H9 (cell line): ENCODE results near the gene FOXG1. TPM values are rescaled to one million over a fixed set of nuclear protein-coding genes. Genes with fewer than 3 reads are reported as not detected.

Experiments
- DNase-seq: peaks from one replicate; pipeline ENCODE4 v3.0.0-alpha.2; 2017
- H2AFZ ChIP-seq: one replicate; pipeline ENCODE4 v1.6.1; 2013; ENCODE audit warnings: mild to moderate bottlenecking, low read length, control low read depth, moderate library complexity
- H2AK5ac ChIP-seq: 2 replicates; pipeline ENCODE4 v1.6.1; 2013; ENCODE audit warnings: low read length, control low read depth, mixed read lengths; ENCODE audit not compliant: insufficient read length
- H2BK120ac ChIP-seq: one replicate; pipeline ENCODE4 v1.6.1; 2013; ENCODE audit warnings: low read depth, mild to moderate bottlenecking, low read length, control low read depth, inconsistent platforms; ENCODE audit not compliant: poor library complexity, severe bottlenecking
- H2BK12ac ChIP-seq: 2 replicates; pipeline ENCODE4 v1.6.1; 2013; ENCODE audit warnings: low read length, control low read depth, mixed read lengths, low read depth; ENCODE audit not compliant: insufficient read length
- H2BK15ac ChIP-seq: 2 replicates; pipeline ENCODE4 v1.6.1; 2013; ENCODE audit warnings: low read depth, low read length, control low read depth
- H2BK20ac ChIP-seq: one replicate; pipeline ENCODE4 v1.6.1; 2013; ENCODE audit warnings: low read depth, mild to moderate bottlenecking, low read length, control low read depth, inconsistent platforms; ENCODE audit not compliant: poor library complexity, severe bottlenecking
- H2BK5ac ChIP-seq: 2 replicates; pipeline ENCODE4 v1.6.1; 2013; ENCODE audit warnings: low read length, control low read depth, mixed read lengths; ENCODE audit not compliant: insufficient read length
- H3K14ac ChIP-seq: 2 replicates; pipeline ENCODE4 v1.6.1; 2013; ENCODE audit warnings: low read length, control low read depth; ENCODE audit not compliant: insufficient read depth
- H3K18ac ChIP-seq: 2 replicates; pipeline ENCODE4 v1.6.1; 2013; ENCODE audit warnings: low read depth, mild to moderate bottlenecking, mixed read lengths, low read length, control low read depth; ENCODE audit not compliant: insufficient read length
- H3K23ac ChIP-seq: 2 replicates; pipeline ENCODE4 v1.6.1; 2013; ENCODE audit warnings: low read length, control low read depth, mixed read lengths, low read depth; ENCODE audit not compliant: insufficient read length
- H3K23me2 ChIP-seq: 2 replicates; pipeline ENCODE4 v1.6.1; 2013; ENCODE audit warnings: low read depth, mild to moderate bottlenecking, mixed read lengths, low read length, control low read depth; ENCODE audit not compliant: insufficient read length, poor library complexity, severe bottlenecking
- H3K27ac ChIP-seq: 2 replicates; pipeline ENCODE4 v1.5.1; 2013; ENCODE audit warnings: low read length, control low read depth, mixed read lengths, low read depth; ENCODE audit not compliant: insufficient read length
- H3K27me3 ChIP-seq: 2 replicates; pipeline ENCODE4 v1.6.1; 2013; ENCODE audit warnings: low read length, control low read depth, inconsistent platforms; ENCODE audit not compliant: insufficient read depth
- H3K4ac ChIP-seq: 2 replicates; pipeline ENCODE4 v1.6.1; 2013; ENCODE audit warnings: low read depth, mild to moderate bottlenecking, control low read depth, inconsistent platforms, low read length, moderate library complexity
- H3K4me1 ChIP-seq: 2 replicates; pipeline ENCODE4 v1.6.1; 2013; ENCODE audit warnings: low read length, control low read depth, inconsistent platforms; ENCODE audit not compliant: insufficient read depth
- H3K4me2 ChIP-seq: 2 replicates; pipeline ENCODE4 v1.6.1; 2013; ENCODE audit warnings: low read length, control low read depth, mixed read lengths; ENCODE audit not compliant: insufficient read length, insufficient read depth
- H3K56ac ChIP-seq: 2 replicates; pipeline ENCODE4 v1.6.1; 2013; ENCODE audit warnings: low read depth, mild to moderate bottlenecking, mixed read lengths, low read length, control low read depth; ENCODE audit not compliant: insufficient read length
- H3K79me1 ChIP-seq: 2 replicates; pipeline ENCODE4 v1.6.1; 2013; ENCODE audit warnings: low read depth, mild to moderate bottlenecking, moderate library complexity, low read length, control low read depth, inconsistent platforms; ENCODE audit not compliant: insufficient read depth, poor library complexity, severe bottlenecking
- H3K79me2 ChIP-seq: 2 replicates; pipeline ENCODE4 v1.6.1; 2013; ENCODE audit warnings: low read length, control low read depth, inconsistent platforms; ENCODE audit not compliant: insufficient read depth
- H3K9ac ChIP-seq: 2 replicates; pipeline ENCODE4 v1.6.1; 2013; ENCODE audit warnings: low read length, control low read depth, mixed read lengths; ENCODE audit not compliant: insufficient read length; ENCODE audit errors: extremely low read depth
- H3K9me3 ChIP-seq: one replicate; pipeline ENCODE4 v1.6.1; 2013; ENCODE audit warnings: low read depth, low read length, inconsistent platforms; ENCODE audit not compliant: control insufficient read depth
- H3T11ph ChIP-seq: one replicate; pipeline ENCODE4 v1.6.1; 2013; ENCODE audit warnings: mild to moderate bottlenecking, low read length, control low read depth, inconsistent platforms
- H4K20me1 ChIP-seq: one replicate; pipeline ENCODE4 v1.6.1; 2013; ENCODE audit not compliant: control insufficient read depth, insufficient read length, insufficient read depth
- H4K5ac ChIP-seq: 2 replicates; pipeline ENCODE4 v1.6.1; 2013; ENCODE audit warnings: low read depth, mild to moderate bottlenecking, mixed read lengths, low read length, control low read depth; ENCODE audit not compliant: insufficient read length
- H4K8ac ChIP-seq: replicated peaks from 2 replicates; pipeline ENCODE4 v1.6.1; 2013; ENCODE audit warnings: low read length, control low read depth, mixed read lengths, low read depth; ENCODE audit not compliant: insufficient read length
- H4K91ac ChIP-seq: 2 replicates; pipeline ENCODE4 v1.6.1; 2013; ENCODE audit warnings: low read depth, mild to moderate bottlenecking, moderate library complexity, mixed read lengths, low read length, control low read depth; ENCODE audit not compliant: insufficient read length
- H3K27ac Mint-ChIP-seq, 3 experiments: 2 replicates in 2 of 3; 3 replicates in 1 of 3; pipeline ENCODE4 v1.8.0; 2020 to 2021; ENCODE audit warnings: mixed read lengths in 3 of 3, mild to moderate bottlenecking in 1 of 3, moderate library complexity in 1 of 3
- H3K27me3 Mint-ChIP-seq: 2 replicates; pipeline ENCODE4 v1.8.0; 2021; ENCODE audit warnings: low read depth, mild to moderate bottlenecking, moderate library complexity, mixed read lengths
- H3K36me3 Mint-ChIP-seq, 3 experiments: 2 replicates in 2 of 3; 3 replicates in 1 of 3; pipeline ENCODE4 v1.8.0; 2020 to 2021; ENCODE audit warnings: low read depth in 3 of 3, mixed read lengths in 3 of 3; ENCODE audit not compliant: insufficient read depth in 1 of 3
- H3K4me1 Mint-ChIP-seq, 2 experiments: 2 replicates each; pipeline ENCODE4 v1.8.0; 2020; ENCODE audit warnings: mixed read lengths in 2 of 2
- H3K4me3 Mint-ChIP-seq, 2 experiments: 2 replicates in 1 of 2; 3 replicates in 1 of 2; pipeline ENCODE4 v1.8.0; 2020 to 2021; ENCODE audit warnings: mild to moderate bottlenecking in 2 of 2, mixed read lengths in 2 of 2, moderate library complexity in 1 of 2
- H3K9me3 Mint-ChIP-seq, 2 experiments: 2 replicates in 1 of 2; 3 replicates in 1 of 2; pipeline ENCODE4 v1.8.0; 2020; ENCODE audit warnings: mild to moderate bottlenecking in 2 of 2, mixed read lengths in 2 of 2, moderate library complexity in 1 of 2
- CTCF ChIP-seq: fragments of 200-600 bp; sonication (generic); conservative IDR thresholded peaks from 3 replicates; pipeline ENCODE4 v1.8.0; 2021; ENCODE audit warnings: antibody characterized with exemption, mild to moderate bottlenecking
- WGBS: extraction: QIAGEN DNeasy Blood & Tissue Kit; methylation state at CpG from one replicate; pipeline ENCODE4 v1.1.7; 2013; ENCODE audit warnings: missing lambda C conversion rate, low lambda C conversion rate, mixed read lengths; ENCODE audit not compliant: insufficient read length; ENCODE audit errors: extremely low coverage; 5-methylcytosine and 5-hydroxymethylcytosine counted together
- total RNA-seq: library from RNA; stranded (reverse); gene quantifications from 2 replicates; pipeline ENCODE4 v1.2.1, GENCODE V29; 2021

Gene FOXG1
- total RNA-seq, 1 experiment from 2014 or later, result 0.11 TPM

GRCh38 chr14:28770061-28770460 lies 3.5 kb downstream of the FOXG1 start:
- H3K27ac Mint-ChIP-seq, result no peak overlapping the region
- Histone ChIP-seq H2BK15ac (no peak overlapping the region), H3K18ac (no peak overlapping the region), H3K14ac (no peak overlapping the region), H3K79me2 (no peaks in the 10 kb centered on the region), H2BK12ac (no peak overlapping the region), H3K23me2 (peaks cover 16% of the 10 kb centered on the region), H4K8ac (no peak overlapping the region), H2AFZ (no peak overlapping the region), H2BK120ac (no peak overlapping the region), H3K79me1 (no peaks in the 10 kb centered on the region), H2AK5ac (no peak overlapping the region), H3K4ac (no peak overlapping the region), H3K4me2 (no peak overlapping the region), H3K4me1 (peaks cover 2% of the 10 kb centered on the region; the same call in 1 of the 2 replicates), H3K9me3 (no peaks in the 10 kb centered on the region), H3K27me3 (peaks cover 60% of the 10 kb centered on the region), H4K5ac (no peak overlapping the region), H3K23ac (no peak overlapping the region), H3K27ac (no peak overlapping the region), H2BK5ac (no peak overlapping the region), H4K91ac (no peak overlapping the region), H3K9ac (no peak overlapping the region), H4K20me1 (no peaks in the 10 kb centered on the region), H3K56ac (no peak overlapping the region), H3T11ph (no peak overlapping the region), H2BK20ac (no peak overlapping the region)
- no peaks in the 10 kb centered on the region for H3K36me3 Mint-ChIP-seq
- peaks cover 0 to 7% of the 10 kb centered on the region in 2 experiments; a peak in 3 of 5 replicates for H3K9me3 Mint-ChIP-seq
- H3K4me1 Mint-ChIP-seq, result peaks cover 19 to 47% of the 10 kb centered on the region in 2 experiments
- DNase-seq, result no peak
- TF ChIP-seq CTCF, result no peak
- H3K27me3 Mint-ChIP-seq, result peaks cover 95% of the 10 kb centered on the region
- H3K4me3 Mint-ChIP-seq, result no peak overlapping the region
- WGBS, result no CpG with 5 or more reads among the region's 1 CpG
